T-cell (primary cell): ENCODE data around the gene SNRNP70. TPM values are rescaled to one million over a fixed set of nuclear protein-coding genes. Genes with fewer than 3 reads are reported as not detected.

Experiments
- ATAC-seq, 4 experiments: fragments of 200-7000 bp in 3 of 4; fragments of 150-1000 bp in 1 of 4; cut with Tn5 transposase; replicated peaks in 1 of 4; 1 replicate in 3 of 4; 2 replicates in 1 of 4; pipeline ENCODE4 v1.10.0; 2021; ENCODE audit warnings: moderate library complexity in 3 of 4, mild to moderate bottlenecking in 2 of 4, moderate number of reproducible peaks in 1 of 4
- CTCF ChIA-PET, 2 donors: fragments of 300-600 bp; sonication (Branson Sonifier 250); formaldehyde crosslinking; loops; one replicate each; lab custom pipeline; 2022; ENCODE audit warnings: antibody characterized with exemption in 2 of 2; lab: Charles Lee
- POLR2A ChIA-PET, 2 donors: fragments of 300-600 bp; sonication (Branson Sonifier 250); formaldehyde crosslinking; loops; one replicate each; lab custom pipeline; 2022; ENCODE audit warnings: antibody characterized with exemption in 2 of 2; lab: Charles Lee
- DNase-seq, 35 experiments: peaks; one replicate each; pipeline versions ENCODE4 v3.0.0 to v3.0.0-alpha.2; 2013 to 2023
- H3K27ac ChIP-seq: one replicate; pipeline ENCODE4 v1.5.1; 2013; ENCODE audit warnings: low read length
- H3K27me3 ChIP-seq, 2 experiments: replicated peaks in 1 of 2; 1 replicate in 1 of 2; 2 replicates in 1 of 2; pipeline versions ENCODE4 v1.6.1 to v1.7.0; 2013; ENCODE audit warnings: low read length in 1 of 2, mixed read lengths in 1 of 2; ENCODE audit not compliant: control insufficient read depth in 2 of 2, insufficient read depth in 2 of 2; ENCODE audit errors: extremely low read depth in 1 of 2
- H3K36me3 ChIP-seq, 2 donors: 1 replicate in 1 of 2; 2 replicates in 1 of 2; pipeline versions ENCODE4 v1.6.1 to v1.7.0; 2013; ENCODE audit warnings: low read length in 1 of 2; ENCODE audit not compliant: control insufficient read depth in 2 of 2, insufficient read depth in 1 of 2; ENCODE audit errors: extremely low read depth in 1 of 2
- H3K4me1 ChIP-seq, 2 experiments: 1 replicate in 1 of 2; 2 replicates in 1 of 2; pipeline versions ENCODE4 v1.6.1 to v1.7.0; 2013; ENCODE audit warnings: low read length in 2 of 2, mixed read lengths in 1 of 2; ENCODE audit not compliant: insufficient read depth in 2 of 2, control insufficient read depth in 1 of 2; ENCODE audit errors: extremely low read depth in 1 of 2
- H3K4me3 ChIP-seq, 2 donors: 1 replicate in 1 of 2; 2 replicates in 1 of 2; pipeline versions ENCODE4 v1.5.1 to v1.7.0; 2013; ENCODE audit warnings: mild to moderate bottlenecking in 2 of 2, low read length in 1 of 2, moderate library complexity in 1 of 2; ENCODE audit not compliant: control insufficient read depth in 1 of 2; ENCODE audit errors: extremely low read depth in 1 of 2
- H3K9me3 ChIP-seq: 2 replicates; pipeline ENCODE4 v1.7.0; 2013
- H3K27ac Mint-ChIP-seq, 2 donors: one replicate each; pipeline ENCODE4 v1.8.0; 2020 to 2021; ENCODE audit warnings: mild to moderate bottlenecking in 2 of 2, mixed read lengths in 2 of 2
- H3K27me3 Mint-ChIP-seq, 2 donors: one replicate each; pipeline ENCODE4 v1.8.0; 2021 to 2022; ENCODE audit warnings: mixed read lengths in 2 of 2
- H3K36me3 Mint-ChIP-seq: one replicate; pipeline ENCODE4 v1.8.0; 2021; ENCODE audit warnings: mixed read lengths
- H3K4me1 Mint-ChIP-seq, 3 donors: one replicate each; pipeline ENCODE4 v1.8.0; 2020 to 2022; ENCODE audit warnings: mixed read lengths in 3 of 3, mild to moderate bottlenecking in 1 of 3
- H3K4me3 Mint-ChIP-seq, 3 donors: one replicate each; pipeline ENCODE4 v1.8.0; 2020 to 2022; ENCODE audit warnings: mild to moderate bottlenecking in 3 of 3, mixed read lengths in 3 of 3, moderate library complexity in 3 of 3
- H3K9me3 Mint-ChIP-seq, 3 donors: one replicate each; pipeline ENCODE4 v1.8.0; 2020 to 2022; ENCODE audit warnings: mixed read lengths in 3 of 3
- WGBS: methylation state at CpG from one replicate; pipeline ENCODE4 v1.1.5; 2013; ENCODE audit warnings: missing lambda C conversion rate; ENCODE audit not compliant: insufficient coverage; 5-methylcytosine and 5-hydroxymethylcytosine counted together
- total RNA-seq, 35 experiments: library from RNA in 6 of 35; stranded (reverse) in 6 of 35; fragments of 120-200 nt in 1 of 35; gene quantifications; one replicate each; pipeline versions ENCODE4 v1.2.1 to v1.2.4 and lab custom pipeline; 2013 to 2026

Gene SNRNP70
- total RNA-seq, 5 donors from 2014 or later (not counting 1 experiment from before 2014, with no cell fraction given) = 406 to 704 (median 645) TPM

GRCh38 chr19:49084206-49085019, 838 bp upstream of the SNRNP70 start:
- H3K36me3 Mint-ChIP-seq = peaks cover 15% of the 10 kb centered on the region
- H3K36me3 ChIP-seq = peaks cover 5 to 16% of the 10 kb centered on the region in 2 donors
- peak overlapping the region; percentile 92 to 98 (median 96) for H3K4me3 Mint-ChIP-seq
- H3K27me3 Mint-ChIP-seq = peaks cover 0 to 7% of the 10 kb centered on the region in 2 donors
- ATAC-seq (no peak), DNase-seq (no peak)
- peak overlapping the region; percentile 86 to 94 for H3K27ac Mint-ChIP-seq
- H3K4me3 ChIP-seq = peak overlapping the region in 1 of 2 donors; percentile 95
- peaks cover 0 to 7% of the 10 kb centered on the region in 2 experiments for H3K27me3 ChIP-seq
- peaks cover 32 to 44% (median 37%) of the 10 kb centered on the region in 3 donors for H3K4me1 Mint-ChIP-seq
- H3K27ac ChIP-seq = peak overlapping the region; percentile 68
- WGBS = 83% methylated on average over 17 of the region's 26 CpGs
- POLR2A ChIA-PET = no interaction called here
- peaks cover 9 to 35% of the 10 kb centered on the region in 2 experiments for H3K4me1 ChIP-seq
- CTCF ChIA-PET = interaction anchor here in 1 of 2 donors (0.6 kb wide), 1 partner anchor 712 kb away, joined by 3 read pairs; no protein-coding TSS in a partner anchor
- H3K9me3 Mint-ChIP-seq = no peaks in the 10 kb centered on the region
- H3K9me3 ChIP-seq = no peaks in the 10 kb centered on the region

- Mint-ChIP-seq H3K4me1 (peaks cover 38 to 52% (median 46%) of the 10 kb centered on the region in 3 donors), H3K27me3 (peaks cover 0 to 3% of the 10 kb centered on the region in 2 donors)
- POLR2A ChIA-PET = no interaction called here
Observed at GRCh38 chr19:49085868-49086232, 599 bp downstream of the SNRNP70 start.

GRCh38 chr19:49086296-49086695, 1.0 kb downstream of the SNRNP70 start:
- DNase-seq (no peak), ATAC-seq (no peak)
- ChIA-PET CTCF (no interaction called here), POLR2A (no interaction called here)
- 34% methylated on average over 11 of the region's 11 CpGs for WGBS
- Mint-ChIP-seq H3K4me1 (peaks cover 39 to 52% (median 47%) of the 10 kb centered on the region in 3 donors), H3K9me3 (no peaks in the 10 kb centered on the region), H3K27me3 (peaks cover 0 to 3% of the 10 kb centered on the region in 2 donors), H3K4me3 (peak overlapping the region; percentile 92 to 98 (median 96)), H3K27ac (peak overlapping the region; percentile 86 to 92), H3K36me3 (peaks cover 26% of the 10 kb centered on the region)
- Histone ChIP-seq H3K27ac (peak overlapping the region; percentile 14), H3K9me3 (no peaks in the 10 kb centered on the region), H3K4me3 (peak overlapping the region; percentile 63 to 95), H3K36me3 (peaks cover 9 to 32% of the 10 kb centered on the region in 2 donors), H3K4me1 (peaks cover 9 to 44% of the 10 kb centered on the region in 2 experiments), H3K27me3 (peaks cover 0 to 7% of the 10 kb centered on the region in 2 experiments)

More at GRCh38 chr19:49085868-49086232, 599 bp downstream of the SNRNP70 start:
- H3K27me3 ChIP-seq = peaks cover 0 to 7% of the 10 kb centered on the region in 2 experiments
- peaks cover 9 to 44% of the 10 kb centered on the region in 2 experiments for H3K4me1 ChIP-seq
- 0% methylated on average over 14 of the region's 14 CpGs for WGBS
- DNase-seq (no peak), ATAC-seq (no peak)
- peaks cover 9 to 29% of the 10 kb centered on the region in 2 donors for H3K36me3 ChIP-seq
- CTCF ChIA-PET = no interaction called here
- Mint-ChIP-seq H3K27ac (peak overlapping the region; percentile 86 to 92), H3K36me3 (peaks cover 23% of the 10 kb centered on the region), H3K9me3 (no peaks in the 10 kb centered on the region), H3K4me3 (peak overlapping the region; percentile 92 to 98 (median 96))
- no peaks in the 10 kb centered on the region for H3K9me3 ChIP-seq
- peak overlapping the region; percentile 66 for H3K27ac ChIP-seq
- peak overlapping the region; percentile 63 to 95 for H3K4me3 ChIP-seq

GRCh38 chr19:49091391-49092038, 6.3 kb downstream of the SNRNP70 start:
- Mint-ChIP-seq H3K27ac (no peak overlapping the region), H3K36me3 (peaks cover 41% of the 10 kb centered on the region), H3K9me3 (no peaks in the 10 kb centered on the region), H3K27me3 (no peaks in the 10 kb centered on the region), H3K4me1 (peaks cover 32 to 40% (median 37%) of the 10 kb centered on the region in 3 donors), H3K4me3 (no peak overlapping the region)
- Histone ChIP-seq H3K4me1 (peaks cover 3 to 29% of the 10 kb centered on the region in 2 experiments), H3K9me3 (no peaks in the 10 kb centered on the region), H3K27me3 (no peaks in the 10 kb centered on the region), H3K36me3 (peaks cover 19 to 75% of the 10 kb centered on the region in 2 donors), H3K4me3 (no peak overlapping the region), H3K27ac (no peak overlapping the region)
- DNase-seq (no peak), ATAC-seq (no peak)
- WGBS = 81% methylated on average over 15 of the region's 17 CpGs
- ChIA-PET POLR2A (interaction anchor here in 1 of 2 donors (0.7 kb wide), 1 partner anchor 15 kb away, joined by 16 read pairs; no protein-coding TSS in a partner anchor), CTCF (no interaction called here)

GRCh38 chr19:49092686-49093085, 7.4 kb downstream of the SNRNP70 start:
- Mint-ChIP-seq H3K36me3 (peaks cover 36% of the 10 kb centered on the region), H3K27me3 (no peaks in the 10 kb centered on the region), H3K9me3 (no peaks in the 10 kb centered on the region), H3K4me1 (peaks cover 20 to 33% (median 31%) of the 10 kb centered on the region in 3 donors), H3K27ac (no peak overlapping the region), H3K4me3 (no peak overlapping the region)
- 100% methylated on average over 3 of the region's 6 CpGs for WGBS
- Histone ChIP-seq H3K4me3 (no peak overlapping the region), H3K27me3 (no peaks in the 10 kb centered on the region), H3K27ac (no peak overlapping the region), H3K9me3 (no peaks in the 10 kb centered on the region), H3K4me1 (peaks cover 0 to 21% of the 10 kb centered on the region in 2 experiments), H3K36me3 (peaks cover 19 to 79% of the 10 kb centered on the region in 2 donors)
- ATAC-seq = no peak
- ChIA-PET POLR2A (no interaction called here), CTCF (no interaction called here)
- DNase-seq = no peak
